SK-N-SH treated with all-trans-retinoic acid at 6 μM for 48 hours (cell line): ENCODE data around the gene ALDOA.

ENCODE experiments used
- ATAC-seq: fragments of 200-7000 bp; cut with Tn5 transposase; 3 replicates; pipeline ENCODE4 v1.9.1; 2020; ENCODE audit warnings: mild to moderate bottlenecking, moderate library complexity
- ARNTL ChIP-seq: fragments of 450-650 bp; formaldehyde crosslinking; IDR thresholded peaks from 2 replicates; pipeline ENCODE4 v1.5.0; 2020; ENCODE audit warnings: low read depth, mild to moderate bottlenecking, moderate library complexity, borderline replicate concordance
- BACH2 ChIP-seq: fragments of 250-450 bp; sonication (Bioruptor Pico); IDR thresholded peaks from 2 replicates; pipeline ENCODE4 v1.9.0; 2021; ENCODE audit warnings: mild to moderate bottlenecking, borderline replicate concordance
- CSDC2 ChIP-seq: fragments of 250-450 bp; sonication (Bioruptor Pico); IDR thresholded peaks from 2 replicates; pipeline ENCODE4 v1.5.0; 2020; ENCODE audit warnings: mild to moderate bottlenecking, moderate library complexity
- ESRRG ChIP-seq: fragments of 250-450 bp; sonication (Bioruptor Pico); IDR thresholded peaks from 2 replicates; pipeline ENCODE4 v1.6.1; 2021; ENCODE audit warnings: mild to moderate bottlenecking
- GLIS3 ChIP-seq: fragments of 250-450 bp; sonication (Bioruptor Pico); IDR thresholded peaks from 2 replicates; pipeline ENCODE4 v1.5.0; 2020; ENCODE audit warnings: mild to moderate bottlenecking, moderate library complexity
- OSR1 ChIP-seq: fragments of 250-450 bp; sonication (Bioruptor Pico); IDR thresholded peaks from 2 replicates; pipeline ENCODE4 v1.8.0; 2022; ENCODE audit warnings: moderate library complexity, mild to moderate bottlenecking, inconsistent platforms
- POU6F1 ChIP-seq: fragments of 250-450 bp; sonication (Bioruptor Pico); IDR thresholded peaks from 2 replicates; pipeline ENCODE4 v1.8.0; 2021; ENCODE audit warnings: low read depth, mild to moderate bottlenecking, moderate library complexity, borderline replicate concordance
- RARB ChIP-seq: fragments of 250-450 bp; sonication (Bioruptor Pico); IDR thresholded peaks from 2 replicates; pipeline ENCODE4 v1.8.0; 2021; ENCODE audit warnings: mild to moderate bottlenecking, moderate library complexity
- SNAI2 ChIP-seq: fragments of 250-450 bp; sonication (Bioruptor Pico); IDR thresholded peaks from 2 replicates; pipeline ENCODE4 v1.5.0; 2020; ENCODE audit warnings: mild to moderate bottlenecking, moderate library complexity
- TCF4 ChIP-seq: fragments of 250-450 bp; sonication (Bioruptor Pico); IDR thresholded peaks from 2 replicates; pipeline ENCODE4 v1.8.0; 2021; ENCODE audit warnings: mild to moderate bottlenecking, moderate library complexity, borderline replicate concordance
- TOX ChIP-seq: fragments of 250-450 bp; sonication (Bioruptor Pico); IDR thresholded peaks from 2 replicates; pipeline ENCODE4 v1.8.0; 2021; ENCODE audit warnings: mild to moderate bottlenecking, moderate library complexity, borderline replicate concordance
- TSHZ2 ChIP-seq: fragments of 250-450 bp; sonication (Bioruptor Pico); IDR thresholded peaks from 2 replicates; pipeline ENCODE4 v1.5.0; 2020; ENCODE audit warnings: mild to moderate bottlenecking, moderate library complexity
- ZC3H10 ChIP-seq: fragments of 250-450 bp; sonication (Bioruptor Pico); IDR thresholded peaks from 2 replicates; pipeline ENCODE4 v1.5.1; 2021; ENCODE audit warnings: mild to moderate bottlenecking, moderate library complexity
- ZFP3 ChIP-seq: fragments of 250-450 bp; sonication (Bioruptor Pico); IDR thresholded peaks from 2 replicates; pipeline ENCODE4 v1.5.0; 2020; ENCODE audit warnings: mild to moderate bottlenecking, moderate library complexity
- ZNF565 ChIP-seq: fragments of 450-650 bp; formaldehyde crosslinking; conservative IDR thresholded peaks from 2 replicates; pipeline ENCODE4 v1.5.0; 2020; ENCODE audit warnings: low read depth, mild to moderate bottlenecking, moderate library complexity
- ZNF8 ChIP-seq: fragments of 450-650 bp; formaldehyde crosslinking; IDR thresholded peaks from 2 replicates; pipeline ENCODE4 v1.5.0; 2020; ENCODE audit warnings: mild to moderate bottlenecking, moderate library complexity
- TF ChIP-seq, protein P1 (sequence below): fragments of 250-450 bp; sonication (Bioruptor Pico); IDR thresholded peaks from 2 replicates; pipeline ENCODE4 v1.5.1; 2020; ENCODE audit warnings: low read depth, mild to moderate bottlenecking, moderate library complexity
- TF ChIP-seq, protein P2 (sequence below): fragments of 250-450 bp; sonication (Bioruptor Pico); IDR thresholded peaks from 2 replicates; pipeline ENCODE4 v1.5.1; 2021; ENCODE audit warnings: mild to moderate bottlenecking, moderate library complexity

Gene ALDOA

GRCh38 chr16:30104492-30104891 is 38.9 kb downstream of the ALDOA start:
- no peak for ATAC-seq

GRCh38 chr16:30108059-30108850 is 42.7 kb downstream of the ALDOA start:
- TF ChIP-seq TOX (no peak), ESRRG (no peak), OSR1 (CRISPR knock-in tag) (no peak)
- ATAC-seq: no peak

More at GRCh38 chr16:30104492-30104891, 38.9 kb downstream of the ALDOA start:
- TF ChIP-seq SNAI2 (CRISPR knock-in tag) (no peak), GLIS3 (CRISPR knock-in tag) (no peak), ZNF565 (CRISPR knock-in tag) (no peak), CSDC2 (CRISPR knock-in tag) (no peak), TSHZ2 (CRISPR knock-in tag) (no peak), ESRRG (no peak)
- TF ChIP-seq, protein P1, sequence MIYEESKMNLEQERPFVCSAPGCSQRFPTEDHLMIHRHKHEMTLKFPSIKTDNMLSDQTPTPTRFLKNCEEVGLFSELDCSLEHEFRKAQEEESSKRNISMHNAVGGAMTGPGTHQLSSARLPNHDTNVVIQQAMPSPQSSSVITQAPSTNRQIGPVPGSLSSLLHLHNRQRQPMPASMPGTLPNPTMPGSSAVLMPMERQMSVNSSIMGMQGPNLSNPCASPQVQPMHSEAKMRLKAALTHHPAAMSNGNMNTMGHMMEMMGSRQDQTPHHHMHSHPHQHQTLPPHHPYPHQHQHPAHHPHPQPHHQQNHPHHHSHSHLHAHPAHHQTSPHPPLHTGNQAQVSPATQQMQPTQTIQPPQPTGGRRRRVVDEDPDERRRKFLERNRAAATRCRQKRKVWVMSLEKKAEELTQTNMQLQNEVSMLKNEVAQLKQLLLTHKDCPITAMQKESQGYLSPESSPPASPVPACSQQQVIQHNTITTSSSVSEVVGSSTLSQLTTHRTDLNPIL (CRISPR knock-in tag): no peak

DNA sequence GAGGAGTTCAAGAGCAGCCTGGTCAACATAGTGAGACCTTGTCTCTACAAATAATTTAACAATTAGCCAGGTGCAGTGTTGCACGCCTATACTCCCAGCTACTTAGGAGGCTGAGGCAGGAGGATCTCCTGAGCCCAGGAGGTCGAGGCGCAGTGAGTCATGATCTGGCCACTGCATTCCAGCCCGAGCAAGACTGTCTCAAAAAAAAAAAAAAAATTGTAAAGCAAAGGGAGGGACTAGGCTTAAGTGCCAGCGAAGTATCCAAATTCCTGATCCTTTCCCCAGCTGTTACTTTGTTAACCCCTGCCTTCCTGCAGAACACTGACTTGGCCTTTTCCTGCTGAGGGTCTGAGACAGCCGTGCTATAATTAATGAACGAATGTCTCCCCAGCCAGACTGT is 45.1 kb downstream of the ALDOA start:
- ATAC-seq: no peak

More for the DNA sequence above, 45.1 kb downstream of the ALDOA start:
- no peak for TF ChIP-seq TSHZ2 (CRISPR knock-in tag)
- TF ChIP-seq, protein P2, sequence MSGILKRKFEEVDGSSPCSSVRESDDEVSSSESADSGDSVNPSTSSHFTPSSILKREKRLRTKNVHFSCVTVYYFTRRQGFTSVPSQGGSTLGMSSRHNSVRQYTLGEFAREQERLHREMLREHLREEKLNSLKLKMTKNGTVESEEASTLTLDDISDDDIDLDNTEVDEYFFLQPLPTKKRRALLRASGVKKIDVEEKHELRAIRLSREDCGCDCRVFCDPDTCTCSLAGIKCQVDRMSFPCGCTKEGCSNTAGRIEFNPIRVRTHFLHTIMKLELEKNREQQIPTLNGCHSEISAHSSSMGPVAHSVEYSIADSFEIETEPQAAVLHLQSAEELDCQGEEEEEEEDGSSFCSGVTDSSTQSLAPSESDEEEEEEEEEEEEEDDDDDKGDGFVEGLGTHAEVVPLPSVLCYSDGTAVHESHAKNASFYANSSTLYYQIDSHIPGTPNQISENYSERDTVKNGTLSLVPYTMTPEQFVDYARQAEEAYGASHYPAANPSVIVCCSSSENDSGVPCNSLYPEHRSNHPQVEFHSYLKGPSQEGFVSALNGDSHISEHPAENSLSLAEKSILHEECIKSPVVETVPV: no peak
- no peak for TF ChIP-seq POU6F1
- TF ChIP-seq ESRRG: no peak
- no peak for TF ChIP-seq BACH2
- TF ChIP-seq ZC3H10 (CRISPR knock-in tag): no peak
- TF ChIP-seq ARNTL (CRISPR knock-in tag): no peak
- TF ChIP-seq SNAI2 (CRISPR knock-in tag): no peak
- no peak for TF ChIP-seq CSDC2 (CRISPR knock-in tag)
- TF ChIP-seq ZNF8 (CRISPR knock-in tag): no peak
- TF ChIP-seq ZFP3 (CRISPR knock-in tag): no peak
- TF ChIP-seq, protein P1 (CRISPR knock-in tag): no peak
- no peak for TF ChIP-seq RARB (CRISPR knock-in tag)
- TF ChIP-seq TCF4: no peak
